ENCODE results near the gene ADAMTS6.

The ADAMTS6 gene

GRCh38 chr5:65127161-65127901, 354.4 kb downstream of the ADAMTS6 start:
- Histone ChIP-seq H3K18ac (ENCODE audit: low read length) (no peak overlapping the region), H3K23ac (ENCODE audit: low read length) (no peak overlapping the region), H3K4ac (ENCODE audit: low read depth, low read length) (no peak overlapping the region), H3K79me2 (ENCODE audit: control insufficient read depth, insufficient read depth, low read length, poor library complexity) (peaks cover 3% of the 10 kb centered on the region), H3K14ac (ENCODE audit: low read length) (no peak overlapping the region), H2AK5ac (ENCODE audit: low read length) (no peak overlapping the region), H3K27me3 (ENCODE audit: insufficient read depth, low read length) (no peaks in the 10 kb centered on the region), H3K9ac (ENCODE audit: low read length) (no peak overlapping the region), H4K12ac (ENCODE audit: low read depth, low read length) (no peak overlapping the region), H3K36me3 (ENCODE audit: control insufficient read depth in 1 of 2, insufficient read depth in 2 of 2, low read length in 2 of 2) (no peaks in the 10 kb centered on the region), H2BK120ac (ENCODE audit: insufficient read depth, low read length, poor library complexity) (no peak overlapping the region), H3K9me3 (ENCODE audit: insufficient read depth, low read depth, low read length) (no peaks in the 10 kb centered on the region), H2BK5ac (ENCODE audit: low read depth, low read length, poor library complexity) (peak overlapping the region; percentile 18), H2BK12ac (ENCODE audit: low read length) (no peak overlapping the region), H3K4me1 (ENCODE audit: control insufficient read depth in 1 of 2, insufficient read depth in 2 of 2, low read length in 2 of 2) (peaks cover 7 to 14% of the 10 kb centered on the region in 2 experiments), H2AFZ (ENCODE audit: insufficient read depth, low read length, poor library complexity) (no peak overlapping the region), H3K4me2 (ENCODE audit: low read length) (no peak overlapping the region), H3K79me1 (ENCODE audit: low read length) (peaks cover 27% of the 10 kb centered on the region), H3K4me3 (ENCODE audit: low read depth, low read length) (no peak overlapping the region), H3K27ac (ENCODE audit: low read depth, low read length) (peak overlapping the region; percentile 96), H4K91ac (ENCODE audit: low read depth, low read length) (no peak overlapping the region), H4K8ac (ENCODE audit: low read depth, low read length) (no peak overlapping the region)
- WGBS (ENCODE audit: extremely low coverage, insufficient coverage, insufficient read length), result no CpG with 5 or more reads among the region's 10 CpGs
- peak in 1 of 2 donors; percentile 6 for DNase-seq

GRCh38 chr5:65126542-65127069, 355.1 kb downstream of the ADAMTS6 start:
- Histone ChIP-seq H3K4me2 (ENCODE audit: low read length) (no peak overlapping the region), H2AK5ac (ENCODE audit: low read length) (peak overlapping the region; percentile 77), H3K23ac (ENCODE audit: low read length) (no peak overlapping the region), H3K79me1 (ENCODE audit: low read length) (peaks cover 21% of the 10 kb centered on the region), H4K91ac (ENCODE audit: low read depth, low read length) (peak overlapping the region; percentile 93), H3K14ac (ENCODE audit: low read length) (peak overlapping the region; percentile 87), H3K4me3 (ENCODE audit: low read depth, low read length) (no peak overlapping the region), H3K27ac (ENCODE audit: low read depth, low read length) (peak overlapping the region; percentile 96), H2BK12ac (ENCODE audit: low read length) (peak overlapping the region; percentile 95), H4K12ac (ENCODE audit: low read depth, low read length) (peak overlapping the region; percentile 77), H2BK5ac (ENCODE audit: low read depth, low read length, poor library complexity) (peak overlapping the region; percentile 98), H3K9me3 (ENCODE audit: insufficient read depth, low read depth, low read length) (no peaks in the 10 kb centered on the region), H3K36me3 (ENCODE audit: control insufficient read depth in 1 of 2, insufficient read depth in 2 of 2, low read length in 2 of 2) (no peaks in the 10 kb centered on the region), H3K79me2 (ENCODE audit: control insufficient read depth, insufficient read depth, low read length, poor library complexity) (peaks cover 3% of the 10 kb centered on the region), H3K4me1 (ENCODE audit: control insufficient read depth in 1 of 2, insufficient read depth in 2 of 2, low read length in 2 of 2) (peaks cover 7 to 14% of the 10 kb centered on the region in 2 experiments), H2AFZ (ENCODE audit: insufficient read depth, low read length, poor library complexity) (peak overlapping the region; percentile 52), H2BK120ac (ENCODE audit: insufficient read depth, low read length, poor library complexity) (peak overlapping the region; percentile 100), H3K9ac (ENCODE audit: low read length) (no peak overlapping the region), H4K8ac (ENCODE audit: low read depth, low read length) (peak overlapping the region; percentile 88), H3K4ac (ENCODE audit: low read depth, low read length) (peak overlapping the region; percentile 86), H3K27me3 (ENCODE audit: insufficient read depth, low read length) (no peaks in the 10 kb centered on the region), H3K18ac (ENCODE audit: low read length) (peak overlapping the region; percentile 94)
- WGBS (ENCODE audit: extremely low coverage, insufficient coverage, insufficient read length), result no CpG with 5 or more reads among the region's 6 CpGs
- DNase-seq, result no peak

- Histone ChIP-seq H3K4me1 (ENCODE audit: control insufficient read depth in 1 of 2, insufficient read depth in 2 of 2, low read length in 2 of 2) (peaks cover 7 to 14% of the 10 kb centered on the region in 2 experiments), H3K18ac (ENCODE audit: low read length) (peak overlapping the region; percentile 73), H3K79me2 (ENCODE audit: control insufficient read depth, insufficient read depth, low read length, poor library complexity) (peaks cover 3% of the 10 kb centered on the region), H3K23ac (ENCODE audit: low read length) (no peak overlapping the region), H3K27me3 (ENCODE audit: insufficient read depth, low read length) (no peaks in the 10 kb centered on the region), H4K12ac (ENCODE audit: low read depth, low read length) (peak overlapping the region; percentile 47), H3K14ac (ENCODE audit: low read length) (peak overlapping the region; percentile 83), H3K4me2 (ENCODE audit: low read length) (no peak overlapping the region), H3K4me3 (ENCODE audit: low read depth, low read length) (no peak overlapping the region), H3K4ac (ENCODE audit: low read depth, low read length) (peak overlapping the region; percentile 46), H2BK120ac (ENCODE audit: insufficient read depth, low read length, poor library complexity) (peak overlapping the region; percentile 93), H2BK12ac (ENCODE audit: low read length) (peak overlapping the region; percentile 96), H4K91ac (ENCODE audit: low read depth, low read length) (peak overlapping the region; percentile 93), H3K9ac (ENCODE audit: low read length) (peak overlapping the region; percentile 12), H2AK5ac (ENCODE audit: low read length) (peak overlapping the region; percentile 70), H3K9me3 (ENCODE audit: insufficient read depth, low read depth, low read length) (no peaks in the 10 kb centered on the region), H3K79me1 (ENCODE audit: low read length) (peaks cover 21% of the 10 kb centered on the region), H2AFZ (ENCODE audit: insufficient read depth, low read length, poor library complexity) (peak overlapping the region; percentile 17), H3K27ac (ENCODE audit: low read depth, low read length) (peak overlapping the region; percentile 96), H3K36me3 (ENCODE audit: control insufficient read depth in 1 of 2, insufficient read depth in 2 of 2, low read length in 2 of 2) (no peaks in the 10 kb centered on the region), H4K8ac (ENCODE audit: low read depth, low read length) (peak overlapping the region; percentile 87), H2BK5ac (ENCODE audit: low read depth, low read length, poor library complexity) (peak overlapping the region; percentile 98)
- DNase-seq, result no peak
- WGBS (ENCODE audit: extremely low coverage, insufficient coverage, insufficient read length), result no CpG with 5 or more reads among the region's 16 CpGs
These were observed 355.9 kb downstream of the ADAMTS6 start for GRCh38 chr5:65125591-65126541.

GRCh38 chr5:65121880-65122436, 359.8 kb downstream of the ADAMTS6 start:
- Histone ChIP-seq H3K36me3 (ENCODE audit: control insufficient read depth in 1 of 2, insufficient read depth in 2 of 2, low read length in 2 of 2) (no peaks in the 10 kb centered on the region), H3K4me3 (ENCODE audit: low read depth, low read length) (no peak overlapping the region), H2BK12ac (ENCODE audit: low read length) (no peak overlapping the region), H3K9ac (ENCODE audit: low read length) (no peak overlapping the region), H2BK5ac (ENCODE audit: low read depth, low read length, poor library complexity) (no peak overlapping the region), H3K18ac (ENCODE audit: low read length) (no peak overlapping the region), H3K9me3 (ENCODE audit: insufficient read depth, low read depth, low read length) (no peaks in the 10 kb centered on the region), H3K79me2 (ENCODE audit: control insufficient read depth, insufficient read depth, low read length, poor library complexity) (peaks cover 3% of the 10 kb centered on the region), H4K12ac (ENCODE audit: low read depth, low read length) (no peak overlapping the region), H3K27me3 (ENCODE audit: insufficient read depth, low read length) (no peaks in the 10 kb centered on the region), H3K4ac (ENCODE audit: low read depth, low read length) (no peak overlapping the region), H2AFZ (ENCODE audit: insufficient read depth, low read length, poor library complexity) (no peak overlapping the region), H2BK120ac (ENCODE audit: insufficient read depth, low read length, poor library complexity) (no peak overlapping the region), H4K8ac (ENCODE audit: low read depth, low read length) (no peak overlapping the region), H4K91ac (ENCODE audit: low read depth, low read length) (no peak overlapping the region), H3K4me1 (ENCODE audit: control insufficient read depth in 1 of 2, insufficient read depth in 2 of 2, low read length in 2 of 2) (peaks cover 5 to 7% of the 10 kb centered on the region in 2 experiments), H3K14ac (ENCODE audit: low read length) (no peak overlapping the region), H3K79me1 (ENCODE audit: low read length) (peaks cover 11% of the 10 kb centered on the region), H3K23ac (ENCODE audit: low read length) (no peak overlapping the region), H3K4me2 (ENCODE audit: low read length) (no peak overlapping the region), H2AK5ac (ENCODE audit: low read length) (no peak overlapping the region), H3K27ac (ENCODE audit: low read depth, low read length) (no peak overlapping the region)
- DNase-seq, result no peak
- WGBS (ENCODE audit: extremely low coverage, insufficient coverage, insufficient read length), result no CpG with 5 or more reads among the region's 10 CpGs
